Stimulated activated CD4-positive, alpha-beta T cell treated with anti-CD3 and anti-CD28 coated beads, Interleukin-15, amount 100 ng/mL, for 24 hours (primary cell): ENCODE measurements around the gene LEMD1.
"Not testable (repeated sequence)": the region's sequence is repeated elsewhere in the genome, so short reads cannot be mapped to it uniquely, and the experiment has no call there.

ENCODE experiments used
- DNase-seq: peaks from one replicate; pipeline ENCODE4 v3.0.0-alpha.2; 2020

Gene LEMD1

GRCh38 chr1:205375835-205376545 lies 45.9 kb downstream of the LEMD1 start:
- DNase-seq: no peak

GRCh38 chr1:205374210-205375078 lies 47.4 kb downstream of the LEMD1 start:
- no peak for DNase-seq

- DNase-seq: no peak
Measured at GRCh38 chr1:205373798-205374175, 48.1 kb downstream of the LEMD1 start.

GRCh38 chr1:205373022-205373797 lies 48.6 kb downstream of the LEMD1 start:
- no peak for DNase-seq

- DNase-seq: no peak
Measured at GRCh38 chr1:205371871-205372660, 49.8 kb downstream of the LEMD1 start.

- no peak for DNase-seq
Measured at GRCh38 chr1:205370780-205371179, 51.1 kb downstream of the LEMD1 start.

GRCh38 chr1:205369701-205370123 lies 52.1 kb downstream of the LEMD1 start:
- DNase-seq: no peak

GRCh38 chr1:205368478-205368877 lies 53.4 kb downstream of the LEMD1 start:
- no peak for DNase-seq

- no peak for DNase-seq
Measured at GRCh38 chr1:205365945-205366463, 55.9 kb downstream of the LEMD1 start.

- DNase-seq: not testable (repeated sequence)
Measured at GRCh38 chr1:205365086-205365485, 56.8 kb downstream of the LEMD1 start.

GRCh38 chr1:205360891-205361290 lies 61.0 kb downstream of the LEMD1 start:
- DNase-seq: no peak

GRCh38 chr1:205359771-205360565 lies 61.9 kb downstream of the LEMD1 start:
- DNase-seq: no peak

- no peak for DNase-seq
Measured at GRCh38 chr1:205358579-205358978, 63.3 kb downstream of the LEMD1 start.

- no peak for DNase-seq
Measured at GRCh38 chr1:205357567-205357966, 64.3 kb downstream of the LEMD1 start.

GRCh38 chr1:205356440-205357139 lies 65.3 kb downstream of the LEMD1 start, which contains the start of gene KLHDC8A:
Gene KLHDC8A (minus strand): TSS chr1:205356922. CDS start chr1:205343604, 13,318 bp downstream.
- DNase-seq: no peak

- DNase-seq: no peak
Measured at GRCh38 chr1:205355075-205355453, 66.8 kb downstream of the LEMD1 start.

- DNase-seq: peak; percentile 75
Measured at GRCh38 chr1:205354259-205355074, 67.4 kb downstream of the LEMD1 start.

GRCh38 chr1:205353612-205354011 lies 68.2 kb downstream of the LEMD1 start:
- no peak for DNase-seq

GRCh38 chr1:205353191-205353590 lies 68.7 kb downstream of the LEMD1 start:
- no peak for DNase-seq
